A673 (cell line): ENCODE measurements around the gene CELF4. TPM values are rescaled to one million over a fixed set of nuclear protein-coding genes. Genes with fewer than 3 reads are reported as not detected.

Experiments used
- BruUV-seq: library from RNA; stranded (reverse); fragments of 400-500 nt; replicated peaks from 2 replicates; lab custom pipeline; 2021; lab: Mats Ljungman, UMichigan
- CTCF ChIA-PET: fragments of 300-600 bp; sonication (Branson Sonifier 250); formaldehyde crosslinking; loops from one replicate; lab custom pipeline; 2022; ENCODE audit warnings: antibody characterized with exemption; lab: Charles Lee
- POLR2A ChIA-PET: fragments of 300-600 bp; sonication (Branson Sonifier 250); formaldehyde crosslinking; loops from one replicate; lab custom pipeline; 2022; ENCODE audit warnings: antibody characterized with exemption; ENCODE audit not compliant: low non-redundant PET; lab: Charles Lee
- DNase-seq: peaks from one replicate; pipeline ENCODE4 v3.0.0-alpha.2; 2015; ENCODE audit warnings: low spot score
- H3K27ac ChIP-seq: fragments of 200-600 bp; sonication (generic); 2 replicates; pipeline ENCODE4 v1.5.1; 2016; ENCODE audit warnings: mixed run types, low read depth, mild to moderate bottlenecking, mixed read lengths, antibody characterized with exemption, low read length; ENCODE audit not compliant: poor library complexity, severe bottlenecking
- H3K27me3 ChIP-seq: fragments of 200-600 bp; sonication (generic); replicated peaks from 2 replicates; pipeline ENCODE4 v1.6.1; 2017; ENCODE audit warnings: mixed run types, low read depth, mild to moderate bottlenecking, mixed read lengths, antibody characterized with exemption, low read length; ENCODE audit not compliant: insufficient read depth, poor library complexity
- H3K36me3 ChIP-seq: fragments of 200-600 bp; sonication (generic); 2 replicates; pipeline ENCODE4 v1.6.1; 2016; ENCODE audit warnings: mixed run types, mild to moderate bottlenecking, mixed read lengths, antibody characterized with exemption, low read length; ENCODE audit not compliant: insufficient read depth, poor library complexity, severe bottlenecking
- H3K4me1 ChIP-seq: fragments of 200-600 bp; sonication (generic); 2 replicates; pipeline ENCODE4 v1.6.1; 2017; ENCODE audit warnings: mixed run types, mild to moderate bottlenecking, mixed read lengths, antibody characterized with exemption, low read length; ENCODE audit not compliant: insufficient read depth, poor library complexity, severe bottlenecking
- H3K4me3 ChIP-seq: fragments of 200-600 bp; sonication (generic); 2 replicates; pipeline ENCODE4 v1.5.1; 2016; ENCODE audit warnings: low read depth, mixed run types, mild to moderate bottlenecking, mixed read lengths, low read length; ENCODE audit not compliant: poor library complexity, severe bottlenecking
- H3K9me3 ChIP-seq: fragments of 200-600 bp; sonication (generic); 2 replicates; pipeline ENCODE4 v1.6.1; 2016; ENCODE audit warnings: mixed run types, low read depth, mild to moderate bottlenecking, mixed read lengths, antibody characterized with exemption, low read length; ENCODE audit not compliant: poor library complexity, severe bottlenecking
- EZH2 ChIP-seq: fragments of 200-600 bp; sonication (generic); IDR thresholded peaks from 2 replicates; pipeline ENCODE4 v1.6.1; 2017; ENCODE audit warnings: borderline replicate concordance, low read depth, mild to moderate bottlenecking, mixed read lengths, antibody characterized with exemption, low read length; ENCODE audit not compliant: poor library complexity, severe bottlenecking
- intact Hi-C: fragments of 100-400 bp; cut with micrococcal nuclease; formaldehyde crosslinking; loops from one replicate; pipeline ENCODE4 v1.10.0; 2022; ENCODE audit not compliant: unreplicated experiment
- total RNA-seq: library from RNA; stranded (reverse); gene quantifications from 2 replicates; pipeline ENCODE4 v1.2.3, GENCODE V29; 2021
- TF ChIP-seq, protein P1 (sequence below): fragments of 300-800, 200-600 bp; sonication (generic); conservative IDR thresholded peaks from 2 replicates; pipeline ENCODE4 v1.5.1; 2017; ENCODE audit warnings: low read depth, mild to moderate bottlenecking, antibody characterized with exemption, low read length, moderate library complexity, mixed read lengths

CELF4 gene
- total RNA-seq, 1 experiment from 2014 or later: not detected

DNA sequence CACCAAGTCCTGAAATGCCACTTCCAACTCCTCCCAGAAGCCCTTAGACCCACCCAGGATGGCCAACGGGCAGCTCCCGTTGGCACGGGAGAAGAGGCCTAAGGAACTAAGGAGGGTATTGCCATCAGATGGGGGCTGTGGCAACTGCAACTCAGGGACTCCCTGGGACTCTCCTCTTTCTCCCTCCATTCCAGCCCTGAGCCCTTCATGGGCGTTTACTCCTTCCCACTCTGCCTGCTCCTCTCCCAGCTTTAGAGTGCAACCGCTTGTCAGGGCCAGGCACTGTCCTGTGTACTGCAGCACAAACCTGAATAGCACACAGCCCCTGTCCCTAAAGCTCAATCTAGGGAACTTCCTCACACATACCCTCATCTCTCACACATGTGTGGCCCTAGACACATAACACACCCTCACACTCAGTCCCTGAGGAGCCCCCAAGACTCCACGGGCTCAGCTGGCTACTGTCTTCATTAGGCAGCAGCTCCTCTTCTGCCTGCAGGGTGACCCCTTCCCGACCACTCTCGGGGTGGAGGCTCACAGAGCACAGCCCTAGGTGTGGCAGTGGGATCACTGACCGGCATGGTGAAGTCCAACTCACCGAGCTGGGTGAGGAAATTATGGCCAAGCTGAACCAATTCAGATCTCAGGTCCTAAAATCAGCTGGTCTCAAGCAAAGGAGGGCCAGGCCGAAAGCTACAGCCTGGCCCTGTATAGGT, 316.3 kb downstream of the CELF4 start:
- Histone ChIP-seq H3K4me3 (no peak overlapping the region), H3K9me3 (no peaks in the 10 kb centered on the region), H3K27ac (no peak overlapping the region), H3K27me3 (peaks cover 1% of the 10 kb centered on the region), H3K36me3 (no peaks in the 10 kb centered on the region), H3K4me1 (no peaks in the 10 kb centered on the region)
- intact Hi-C loops: no loop called here
- CTCF ChIA-PET: no interaction called here
- no peak for TF ChIP-seq EZH2
- TF ChIP-seq, protein P1, sequence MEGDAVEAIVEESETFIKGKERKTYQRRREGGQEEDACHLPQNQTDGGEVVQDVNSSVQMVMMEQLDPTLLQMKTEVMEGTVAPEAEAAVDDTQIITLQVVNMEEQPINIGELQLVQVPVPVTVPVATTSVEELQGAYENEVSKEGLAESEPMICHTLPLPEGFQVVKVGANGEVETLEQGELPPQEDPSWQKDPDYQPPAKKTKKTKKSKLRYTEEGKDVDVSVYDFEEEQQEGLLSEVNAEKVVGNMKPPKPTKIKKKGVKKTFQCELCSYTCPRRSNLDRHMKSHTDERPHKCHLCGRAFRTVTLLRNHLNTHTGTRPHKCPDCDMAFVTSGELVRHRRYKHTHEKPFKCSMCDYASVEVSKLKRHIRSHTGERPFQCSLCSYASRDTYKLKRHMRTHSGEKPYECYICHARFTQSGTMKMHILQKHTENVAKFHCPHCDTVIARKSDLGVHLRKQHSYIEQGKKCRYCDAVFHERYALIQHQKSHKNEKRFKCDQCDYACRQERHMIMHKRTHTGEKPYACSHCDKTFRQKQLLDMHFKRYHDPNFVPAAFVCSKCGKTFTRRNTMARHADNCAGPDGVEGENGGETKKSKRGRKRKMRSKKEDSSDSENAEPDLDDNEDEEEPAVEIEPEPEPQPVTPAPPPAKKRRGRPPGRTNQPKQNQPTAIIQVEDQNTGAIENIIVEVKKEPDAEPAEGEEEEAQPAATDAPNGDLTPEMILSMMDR: no peak
- no peak for DNase-seq
- POLR2A ChIA-PET: no interaction called here
- no TSS peak for BruUV-seq

DNA sequence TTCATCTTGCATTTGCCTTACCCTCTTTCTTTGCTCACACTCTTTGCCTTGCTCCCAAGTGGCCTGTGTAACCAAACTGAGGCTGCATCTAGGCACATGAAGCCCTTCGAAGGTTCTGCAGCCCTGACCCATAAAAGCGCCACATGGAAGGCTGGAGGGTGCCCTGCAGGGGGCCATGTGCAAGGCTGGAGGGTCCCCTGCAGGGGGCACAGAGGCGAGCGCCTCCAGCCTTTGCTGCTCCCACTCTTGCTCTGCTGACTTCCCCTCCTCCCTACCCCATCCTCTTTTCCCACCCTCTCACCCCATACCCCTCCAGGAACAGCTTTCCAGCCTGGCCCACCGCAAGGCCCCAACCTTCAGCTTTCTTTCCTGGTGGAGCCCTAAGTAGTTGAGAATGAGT, 317.3 kb downstream of the CELF4 start:
- H3K4me1 ChIP-seq: no peaks in the 10 kb centered on the region
- no TSS peak for BruUV-seq
- H3K27ac ChIP-seq: no peak overlapping the region
- intact Hi-C loops: no loop called here
- ChIA-PET CTCF (no interaction called here), POLR2A (no interaction called here)
- no peaks in the 10 kb centered on the region for H3K27me3 ChIP-seq
- H3K9me3 ChIP-seq: no peaks in the 10 kb centered on the region
- TF ChIP-seq, protein P1: no peak
- no peak for TF ChIP-seq EZH2
- H3K36me3 ChIP-seq: no peaks in the 10 kb centered on the region
- H3K4me3 ChIP-seq: no peak overlapping the region
- no peak for DNase-seq

DNA sequence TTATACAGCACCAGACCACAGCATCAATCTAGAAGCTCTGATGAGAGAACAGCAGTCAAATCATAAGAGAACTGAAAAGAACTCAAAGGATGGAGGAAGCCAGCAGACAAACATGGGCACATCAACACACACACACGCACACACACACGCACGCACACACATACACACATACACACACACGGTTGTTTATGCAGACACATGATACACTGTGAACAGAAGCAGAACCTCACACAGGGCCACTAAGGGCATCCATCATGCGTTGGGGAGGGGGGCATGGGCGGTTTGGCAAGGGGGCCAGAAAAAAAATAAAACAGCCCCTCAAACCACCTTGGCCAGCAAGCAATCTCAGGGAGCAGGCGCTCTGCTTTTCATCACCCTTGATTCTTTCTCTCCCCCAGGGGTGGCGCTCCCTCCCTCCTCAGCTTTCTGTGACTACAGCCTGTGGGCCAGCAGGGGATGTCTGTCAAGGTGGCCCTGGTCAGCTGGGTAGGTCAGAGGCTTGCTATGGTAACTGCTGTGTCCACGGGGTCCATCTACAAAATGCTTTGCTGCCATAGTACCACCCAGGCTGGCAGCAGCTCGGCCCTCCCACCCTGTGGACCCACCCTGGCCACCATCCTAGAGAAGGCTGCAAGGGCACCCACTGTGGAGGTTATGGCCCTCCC, 318.0 kb downstream of the CELF4 start:
- no peak for DNase-seq
- ChIA-PET POLR2A (no interaction called here), CTCF (no interaction called here)
- Histone ChIP-seq H3K9me3 (no peaks in the 10 kb centered on the region), H3K27me3 (no peaks in the 10 kb centered on the region), H3K4me1 (no peaks in the 10 kb centered on the region), H3K4me3 (no peak overlapping the region), H3K36me3 (no peaks in the 10 kb centered on the region), H3K27ac (no peak overlapping the region)
- no TSS peak for BruUV-seq
- intact Hi-C loops: no loop called here
- TF ChIP-seq, protein P1: no peak
- TF ChIP-seq EZH2: no peak
